Heart left ventricle (tissue), 13 donors: ENCODE data around the gene ADAMTSL5.

ENCODE experiments used
- POLR2A ChIP-seq, 2 donors: fragments of 450-650 bp; IDR thresholded peaks; one replicate each; pipeline ENCODE4 v1.6.1; 2017; ENCODE audit warnings: antibody characterized with exemption in 2 of 2, mild to moderate bottlenecking in 2 of 2, moderate library complexity in 2 of 2
- TF ChIP-seq, protein P1 (sequence below), 12 donors: fragments of 200-600 bp; sonication (generic) in 4 of 12; IDR thresholded peaks; one replicate each; pipeline versions ENCODE4 v1.5.0 to v1.8.0; 2018 to 2022; ENCODE audit warnings: antibody characterized with exemption in 12 of 12, mild to moderate bottlenecking in 5 of 12
- donor health status: ischemic (EF 13 %, LVEDD 7.1; RV severe dilation, severe dysfunction).
- donor health status: DM: no; HTN: yes; CAD: no.
- donor health status: DM: no; HTN: no; CAD: no.
- donor health status: ischemic (EF 25% LVEDD 6.9; RV normal size, moderate dysfunction).
- donor health status: ischemic (EF 25% LVEDD 5.7; RV mildly dilated, moderate dysfunction).
- donor health status: ischemic (EF 35%, LVEDD 5.7; RV mildly dilated, moderate dysfunction).
- donor health status: nonischemic (EF 11% LVEDD 7.7; RV severe dilation, severe dysfunction).
- donor health status: DM: yes; HTN: yes; CAD: no.
- donor health status: PGD.
- donor health status: ischemic (EF 29% LVEDD 5.4; RV normal size, mild dysfunction).
- donor health status: nonischemic (EF 23%, LVEDD 6.1; RV moderate dilation, normal function).

DNA sequence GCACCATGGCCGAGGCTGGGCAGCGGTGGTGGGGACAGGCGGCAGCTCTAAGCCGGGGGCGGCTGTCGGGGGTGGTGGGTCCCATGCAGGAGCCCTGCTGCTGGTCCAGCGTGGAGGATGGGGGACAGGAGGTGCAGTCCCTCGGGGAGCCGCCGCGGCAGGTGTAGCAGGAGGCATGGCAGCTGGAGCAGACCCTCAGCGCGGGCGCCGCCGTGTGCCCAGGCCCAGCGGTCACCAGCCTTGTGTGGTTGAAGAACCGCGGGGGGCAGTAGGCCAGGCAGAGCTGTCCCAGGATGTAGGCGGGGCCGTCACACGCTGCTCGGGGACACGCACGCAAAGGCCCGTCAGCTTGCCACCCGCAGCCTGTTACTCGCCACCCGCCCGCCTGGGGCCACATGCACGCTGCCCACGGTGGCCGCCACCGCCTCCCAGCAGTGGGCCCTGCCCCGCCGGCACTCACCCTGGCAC is 30.9 kb downstream of the ADAMTSL5 start:
- TF ChIP-seq, protein P1, sequence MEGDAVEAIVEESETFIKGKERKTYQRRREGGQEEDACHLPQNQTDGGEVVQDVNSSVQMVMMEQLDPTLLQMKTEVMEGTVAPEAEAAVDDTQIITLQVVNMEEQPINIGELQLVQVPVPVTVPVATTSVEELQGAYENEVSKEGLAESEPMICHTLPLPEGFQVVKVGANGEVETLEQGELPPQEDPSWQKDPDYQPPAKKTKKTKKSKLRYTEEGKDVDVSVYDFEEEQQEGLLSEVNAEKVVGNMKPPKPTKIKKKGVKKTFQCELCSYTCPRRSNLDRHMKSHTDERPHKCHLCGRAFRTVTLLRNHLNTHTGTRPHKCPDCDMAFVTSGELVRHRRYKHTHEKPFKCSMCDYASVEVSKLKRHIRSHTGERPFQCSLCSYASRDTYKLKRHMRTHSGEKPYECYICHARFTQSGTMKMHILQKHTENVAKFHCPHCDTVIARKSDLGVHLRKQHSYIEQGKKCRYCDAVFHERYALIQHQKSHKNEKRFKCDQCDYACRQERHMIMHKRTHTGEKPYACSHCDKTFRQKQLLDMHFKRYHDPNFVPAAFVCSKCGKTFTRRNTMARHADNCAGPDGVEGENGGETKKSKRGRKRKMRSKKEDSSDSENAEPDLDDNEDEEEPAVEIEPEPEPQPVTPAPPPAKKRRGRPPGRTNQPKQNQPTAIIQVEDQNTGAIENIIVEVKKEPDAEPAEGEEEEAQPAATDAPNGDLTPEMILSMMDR (IDR thresholded peaks at IDR 0.05): no peak
- no peak for TF ChIP-seq POLR2A (IDR thresholded peaks at IDR 0.05)
